WERI-Rb-1 (cell line): ENCODE results near the gene HOXA7.

Experiments
- DNase-seq: peaks from one replicate; pipeline ENCODE4 v3.0.0-alpha.2; 2020
- H3K27ac ChIP-seq: fragments of 250-450 bp; sonication (Bioruptor Pico); 2 replicates; pipeline ENCODE4 v1.5.1; 2020; ENCODE audit warnings: mild to moderate bottlenecking, moderate library complexity
- H3K27me3 ChIP-seq: fragments of 250-450 bp; sonication (Bioruptor Pico); 2 replicates; pipeline ENCODE4 v1.5.1; 2021; ENCODE audit warnings: mild to moderate bottlenecking, low read depth, moderate library complexity; ENCODE audit not compliant: insufficient read depth, severe bottlenecking
- H3K36me3 ChIP-seq: fragments of 250-450 bp; sonication (Bioruptor Pico); 2 replicates; pipeline ENCODE4 v1.5.1; 2020; ENCODE audit warnings: mild to moderate bottlenecking, moderate library complexity
- H3K4me3 ChIP-seq: 2 replicates; pipeline ENCODE4 v1.5.1; 2011; ENCODE audit warnings: low read depth, mild to moderate bottlenecking, control low read depth, low read length
- H3K9me3 ChIP-seq: fragments of 250-450 bp; sonication (Bioruptor Pico); 2 replicates; pipeline ENCODE4 v1.5.1; 2021; ENCODE audit warnings: mild to moderate bottlenecking, moderate library complexity; ENCODE audit not compliant: severe bottlenecking
- CTCF ChIP-seq: IDR thresholded peaks from 2 replicates; pipeline ENCODE4 v1.5.1; 2011; ENCODE audit warnings: low read depth, mild to moderate bottlenecking, control low read depth, inconsistent platforms, low read length

HOXA7 gene

DNA sequence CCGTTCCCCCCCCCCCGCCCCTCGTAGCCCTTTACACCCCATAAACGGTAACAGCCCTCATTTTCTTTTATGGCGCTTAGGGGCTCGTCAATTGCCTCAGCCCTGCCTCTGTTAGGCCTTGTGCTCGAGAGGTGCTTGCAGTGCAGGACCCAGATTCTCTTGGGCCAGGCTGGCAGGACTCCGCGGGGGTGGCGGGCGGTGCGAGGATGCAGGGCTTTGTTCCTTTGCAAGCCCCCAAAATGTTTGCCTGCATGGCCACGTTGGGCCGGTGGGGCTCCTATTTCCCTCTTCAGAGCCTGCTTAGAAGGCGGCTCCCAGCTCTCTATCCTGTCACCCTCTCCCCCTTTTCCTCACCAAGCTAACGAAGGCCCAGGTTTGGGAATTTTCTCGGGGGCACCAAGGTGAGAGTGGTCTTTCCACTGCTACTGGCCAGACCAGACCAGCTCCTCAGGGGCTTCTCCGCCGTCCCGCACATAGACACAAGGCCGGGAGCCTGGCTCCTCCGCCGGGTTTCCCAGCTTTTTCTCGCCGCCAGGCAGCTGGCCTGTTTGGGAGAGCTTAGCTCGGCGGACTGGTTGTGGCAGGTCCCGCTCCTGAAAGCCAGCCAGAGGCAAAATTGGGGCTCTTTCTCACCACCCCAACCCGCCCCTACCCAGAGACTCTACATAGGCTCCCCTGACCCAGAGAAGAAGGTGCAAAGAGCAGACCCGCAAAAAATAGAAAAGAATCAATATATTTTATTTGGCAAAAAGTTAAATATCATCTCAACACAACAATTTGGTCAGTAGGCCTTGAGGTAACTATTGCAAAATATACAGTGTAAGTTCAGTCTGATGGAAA is 5.5 kb upstream of the HOXA7 start:
- H3K36me3 ChIP-seq = no peaks in the 10 kb centered on the region
- no peak for TF ChIP-seq CTCF
- H3K27me3 ChIP-seq = peaks cover 43% of the 10 kb centered on the region
- peaks cover 24% of the 10 kb centered on the region for H3K9me3 ChIP-seq
- no peak for DNase-seq
- no peak overlapping the region for H3K27ac ChIP-seq
- no peak overlapping the region for H3K4me3 ChIP-seq

GRCh38 chr7:27161214-27161720 is 4.8 kb upstream of the HOXA7 start:
- H3K27ac ChIP-seq = no peak overlapping the region
- no peaks in the 10 kb centered on the region for H3K36me3 ChIP-seq
- peaks cover 26% of the 10 kb centered on the region for H3K9me3 ChIP-seq
- DNase-seq = no peak
- peaks cover 40% of the 10 kb centered on the region for H3K27me3 ChIP-seq
- TF ChIP-seq CTCF = no peak
- peak overlapping the region; percentile 47 for H3K4me3 ChIP-seq

GRCh38 chr7:27160546-27161213 is 4.2 kb upstream of the HOXA7 start:
- Histone ChIP-seq H3K36me3 (no peaks in the 10 kb centered on the region), H3K4me3 (peak overlapping the region; percentile 47), H3K27me3 (peaks cover 40% of the 10 kb centered on the region), H3K27ac (peak overlapping the region; percentile 72), H3K9me3 (peaks cover 24% of the 10 kb centered on the region)
- peak; percentile 93 for TF ChIP-seq CTCF
- peak; percentile 86 for DNase-seq

DNA sequence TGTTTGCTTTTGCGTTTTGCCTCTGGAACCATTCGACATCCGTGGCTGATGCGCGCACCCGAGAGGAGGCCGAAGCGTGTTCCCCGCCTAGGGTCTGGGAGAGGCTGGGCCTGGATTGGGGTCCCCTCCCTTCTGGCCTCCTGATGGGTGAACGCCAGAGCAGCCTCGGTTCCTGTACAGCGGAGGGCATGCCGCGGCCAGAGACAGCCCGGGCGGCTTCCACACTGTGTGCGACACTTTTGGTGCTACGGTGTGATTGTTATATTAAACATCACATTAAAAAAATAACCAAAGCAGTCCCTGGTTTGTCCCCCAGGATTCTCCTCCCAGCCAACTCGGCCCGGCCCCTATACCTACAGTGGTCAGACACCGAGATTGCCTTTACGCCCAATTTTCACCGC is 3.7 kb upstream of the HOXA7 start:
- H3K4me3 ChIP-seq = no peak overlapping the region
- peaks cover 20% of the 10 kb centered on the region for H3K9me3 ChIP-seq
- no peak for TF ChIP-seq CTCF
- DNase-seq = no peak
- no peak overlapping the region; the same call in 1 of the 2 replicates for H3K27ac ChIP-seq
- peaks cover 40% of the 10 kb centered on the region for H3K27me3 ChIP-seq
- no peaks in the 10 kb centered on the region for H3K36me3 ChIP-seq

DNA sequence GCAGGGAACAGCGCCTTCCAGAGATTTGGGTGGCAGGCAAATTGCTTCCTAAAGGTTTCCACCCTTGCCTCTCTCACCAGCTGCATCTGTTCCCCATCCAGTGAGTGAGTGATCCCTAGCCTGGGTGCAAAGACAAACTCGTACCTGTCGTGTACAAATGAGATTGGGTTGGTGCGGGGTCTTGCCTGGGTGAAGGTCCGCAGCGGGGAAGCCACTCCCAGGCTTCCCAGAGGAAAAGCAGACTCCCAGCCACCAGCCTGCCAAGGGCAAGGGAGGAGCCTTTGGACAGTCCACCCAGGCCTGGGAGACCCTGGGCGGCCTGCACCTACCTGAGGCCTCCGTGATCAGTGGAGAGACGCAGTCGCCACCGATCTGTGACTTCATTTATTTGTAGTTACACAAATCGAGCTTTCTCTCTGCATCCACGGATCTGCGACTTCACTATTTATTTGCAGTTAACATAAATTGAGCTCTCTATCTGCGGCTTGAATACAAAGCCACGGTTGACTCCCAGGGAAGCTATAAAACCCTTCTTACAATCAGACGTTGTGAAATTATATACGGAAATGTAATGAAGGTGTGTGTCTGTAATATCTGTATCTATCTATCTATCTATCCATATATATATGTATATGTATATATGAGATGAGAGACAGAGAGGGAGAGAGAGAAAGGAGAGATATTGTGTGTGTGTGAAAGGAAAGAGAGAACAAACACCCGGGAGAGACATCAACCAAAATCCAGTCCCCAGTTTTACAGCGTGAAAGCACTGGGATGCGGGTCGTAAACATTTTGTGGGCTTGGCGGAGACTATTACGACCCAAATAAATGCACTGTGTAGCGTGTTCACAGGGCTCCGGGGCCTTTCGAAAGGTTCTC is 3.0 kb upstream of the HOXA7 start:
- Histone ChIP-seq H3K9me3 (peaks cover 14% of the 10 kb centered on the region), H3K27me3 (peaks cover 38% of the 10 kb centered on the region), H3K36me3 (no peaks in the 10 kb centered on the region), H3K4me3 (no peak overlapping the region), H3K27ac (no peak overlapping the region)
- TF ChIP-seq CTCF = no peak
- peak; percentile 5 for DNase-seq
